ENCODE measurements around the gene CRYBB3.
"Not testable (repeated sequence)": the region's sequence is repeated elsewhere in the genome, so short reads cannot be mapped to it uniquely, and the experiment has no call there.

Gene CRYBB3

DNA sequence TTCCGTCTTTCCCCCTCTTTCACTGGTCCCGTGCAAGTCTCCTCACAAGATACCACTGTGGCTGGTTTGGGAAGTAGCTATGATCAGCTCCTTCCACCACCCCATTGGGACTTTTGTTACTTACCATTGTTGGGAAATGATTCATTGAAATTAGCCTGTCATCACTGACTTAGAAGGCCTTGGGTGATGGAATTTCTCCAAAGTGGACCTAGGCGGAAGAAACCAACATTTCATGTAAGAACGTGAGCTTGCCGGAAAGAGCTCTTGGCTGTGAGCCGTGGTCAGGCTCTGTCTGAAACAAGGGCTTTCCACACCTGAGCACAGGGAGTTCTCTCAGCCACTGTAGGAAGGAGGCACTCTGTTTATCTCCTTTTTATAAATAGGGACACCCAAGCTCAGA, 23.5 kb upstream of the CRYBB3 start:
- DNase-seq (ENCODE audit: low spot score), result no peak

DNA sequence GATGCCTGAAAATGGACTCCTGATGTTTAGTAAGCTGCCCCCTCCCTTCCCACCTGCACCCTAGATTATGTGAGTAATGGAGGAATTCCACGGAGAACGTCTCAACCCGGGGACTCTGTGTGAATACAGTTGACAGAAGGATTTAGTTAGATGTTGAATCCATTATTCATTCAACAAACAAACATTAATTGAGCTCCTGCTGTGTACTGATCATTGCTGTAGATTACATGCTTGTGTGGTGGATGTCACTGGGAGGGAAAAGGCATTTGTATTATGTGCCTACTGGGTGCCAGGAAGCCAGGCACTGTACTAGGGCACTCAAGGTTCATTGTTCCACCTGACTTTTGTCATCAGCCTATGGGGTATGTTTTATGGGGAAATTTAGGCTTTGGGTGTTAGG, 22.9 kb upstream of the CRYBB3 start:
- DNase-seq (ENCODE audit: low spot score), result no peak

GRCh38 chr22:25177226-25177625, 22.4 kb upstream of the CRYBB3 start:
- DNase-seq (ENCODE audit: low spot score), result no peak

- DNase-seq (ENCODE audit: low spot score), result no peak
Observed at GRCh38 chr22:25177895-25178294, 21.8 kb upstream of the CRYBB3 start.

DNA sequence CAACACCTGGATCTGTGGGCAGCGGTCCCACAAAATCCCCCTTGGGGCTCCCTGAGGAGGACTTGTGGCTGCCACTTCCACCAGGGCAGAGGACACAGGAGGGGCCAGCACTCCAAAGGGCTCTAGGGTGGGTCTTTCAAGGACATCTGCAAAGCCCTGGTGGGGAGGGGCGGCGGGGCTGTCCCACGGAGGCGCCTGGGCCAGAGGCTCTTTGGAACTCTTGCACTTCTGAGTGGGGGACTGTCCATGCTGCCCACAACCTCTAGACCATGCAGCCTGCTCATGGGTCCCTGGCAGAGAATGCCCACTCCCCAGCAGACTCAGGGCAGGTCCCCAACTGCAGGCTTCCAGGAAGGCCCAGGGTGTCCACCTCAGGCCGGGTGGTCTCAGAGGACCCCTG, 21.3 kb upstream of the CRYBB3 start:
- not testable (repeated sequence) for DNase-seq (ENCODE audit: low spot score)

DNA sequence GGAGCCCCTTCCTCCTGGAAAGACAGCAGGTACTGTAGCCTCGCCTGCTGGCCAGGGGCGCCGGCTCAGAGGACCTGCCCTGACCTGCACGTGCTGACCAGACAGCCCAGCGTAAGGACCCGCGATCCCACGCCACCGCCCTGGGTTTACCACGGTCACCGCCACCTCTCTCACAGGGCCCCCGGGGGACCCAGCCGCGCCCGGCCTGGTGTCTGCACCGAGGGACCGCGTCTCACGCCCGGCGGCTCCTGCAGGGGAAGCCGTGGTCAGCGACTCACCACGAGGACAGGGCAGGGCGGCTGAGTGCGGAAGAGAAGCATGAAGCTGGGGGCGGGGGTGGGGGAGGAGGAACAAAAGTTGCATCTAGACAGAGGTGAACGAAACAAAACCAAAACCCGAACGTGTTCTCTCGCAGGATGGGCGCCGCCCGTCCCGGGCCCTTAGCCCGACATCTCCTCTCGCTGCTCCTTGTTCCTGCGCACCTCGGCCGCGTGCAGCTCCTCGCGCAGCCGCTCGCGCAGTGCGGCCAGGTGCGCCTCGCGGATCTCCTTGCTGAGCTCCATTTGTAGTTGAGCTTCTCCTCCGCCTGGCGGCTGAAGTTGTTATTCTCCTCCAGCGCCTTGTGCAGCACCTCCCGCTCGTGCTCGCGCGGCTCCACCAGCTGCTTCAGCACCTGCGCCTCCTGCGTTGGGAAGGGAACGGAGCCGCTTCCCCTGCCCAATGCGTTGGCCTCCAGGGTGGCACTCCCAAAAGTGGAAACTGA, 20.6 kb upstream of the CRYBB3 start:
- not testable (repeated sequence) for DNase-seq (ENCODE audit: low spot score)

- no peak for DNase-seq (ENCODE audit: low spot score)
Observed at GRCh38 chr22:25182131-25183110, 17.2 kb upstream of the CRYBB3 start.

GRCh38 chr22:25183949-25184619, 15.6 kb upstream of the CRYBB3 start:
- no peak for DNase-seq (ENCODE audit: low spot score)

- DNase-seq (ENCODE audit: low spot score), result no peak
Observed at GRCh38 chr22:25186140-25186539, 13.5 kb upstream of the CRYBB3 start.

DNA sequence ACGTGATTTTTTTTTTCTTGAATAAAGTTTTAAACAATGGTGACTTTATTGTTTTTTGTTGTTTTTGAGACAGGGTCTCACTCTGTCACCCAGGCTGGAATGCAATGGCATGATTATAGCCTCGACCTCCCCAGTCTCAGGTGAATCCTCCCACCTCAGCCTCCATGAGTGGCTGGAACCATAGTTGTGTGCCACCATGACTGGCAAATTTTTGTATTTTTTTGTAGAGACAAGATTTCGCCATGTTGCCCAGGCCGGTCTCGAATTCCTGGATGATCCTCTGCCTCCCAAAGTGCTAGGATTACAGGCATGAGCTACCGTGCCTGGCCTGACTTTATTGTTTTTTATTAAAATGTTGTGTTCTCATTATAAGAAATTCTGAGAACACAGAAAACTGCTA, 12.2 kb upstream of the CRYBB3 start:
- DNase-seq (ENCODE audit: low spot score), result no peak

GRCh38 chr22:25192406-25192805, 7.3 kb upstream of the CRYBB3 start:
- no peak for DNase-seq (ENCODE audit: low spot score)

DNA sequence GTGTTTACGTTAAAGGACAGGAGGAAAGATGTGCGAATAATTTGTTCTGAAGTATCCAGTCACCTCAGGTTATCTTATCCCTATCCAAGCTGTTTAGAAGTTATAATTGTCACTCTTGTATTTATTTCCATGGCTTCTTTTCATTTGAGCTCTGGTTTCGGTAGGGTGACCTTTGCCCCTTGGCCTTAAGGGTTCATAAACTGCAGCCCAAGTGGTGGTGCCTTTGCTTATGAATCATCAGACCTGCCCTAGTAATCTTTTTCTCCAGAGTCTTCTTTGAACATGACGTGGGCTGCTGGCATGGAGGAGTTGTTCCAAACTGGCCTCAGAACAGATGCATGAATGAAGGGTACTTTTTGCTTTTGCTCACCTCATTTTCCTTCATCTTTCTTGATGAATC, 6.5 kb upstream of the CRYBB3 start:
- no peak for DNase-seq (ENCODE audit: low spot score)

GRCh38 chr22:25193548-25193947, 6.1 kb upstream of the CRYBB3 start:
- DNase-seq (ENCODE audit: low spot score), result no peak

- DNase-seq (ENCODE audit: low spot score), result no peak
Observed at GRCh38 chr22:25196326-25196725, 3.3 kb upstream of the CRYBB3 start.

GRCh38 chr22:25197340-25197739, 2.3 kb upstream of the CRYBB3 start:
- no peak for DNase-seq (ENCODE audit: low spot score)

DNA sequence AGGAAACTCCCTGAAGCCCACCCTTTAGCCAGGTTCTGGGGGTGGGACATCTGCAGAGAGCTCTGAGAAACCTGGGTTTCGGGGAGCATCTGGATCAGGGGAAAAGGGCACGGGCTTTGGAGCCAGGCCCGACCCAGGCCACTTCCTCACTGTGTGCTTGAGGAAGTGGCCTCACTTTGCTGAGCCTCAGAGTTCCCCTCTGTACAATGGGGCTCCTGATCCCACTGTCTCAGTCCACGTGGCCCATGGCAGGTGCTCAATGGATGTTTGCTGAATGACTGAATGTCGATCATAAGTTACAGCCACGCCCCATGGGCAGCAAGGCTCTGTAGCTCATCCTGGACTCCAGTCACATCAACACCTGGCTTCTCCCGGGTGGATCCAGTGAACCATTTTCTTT, 1.3 kb downstream of the CRYBB3 start:
- DNase-seq (ENCODE audit: low spot score), result no peak

- DNase-seq (ENCODE audit: low spot score), result no peak
Observed at GRCh38 chr22:25201557-25202273, 2.1 kb downstream of the CRYBB3 start.

DNA sequence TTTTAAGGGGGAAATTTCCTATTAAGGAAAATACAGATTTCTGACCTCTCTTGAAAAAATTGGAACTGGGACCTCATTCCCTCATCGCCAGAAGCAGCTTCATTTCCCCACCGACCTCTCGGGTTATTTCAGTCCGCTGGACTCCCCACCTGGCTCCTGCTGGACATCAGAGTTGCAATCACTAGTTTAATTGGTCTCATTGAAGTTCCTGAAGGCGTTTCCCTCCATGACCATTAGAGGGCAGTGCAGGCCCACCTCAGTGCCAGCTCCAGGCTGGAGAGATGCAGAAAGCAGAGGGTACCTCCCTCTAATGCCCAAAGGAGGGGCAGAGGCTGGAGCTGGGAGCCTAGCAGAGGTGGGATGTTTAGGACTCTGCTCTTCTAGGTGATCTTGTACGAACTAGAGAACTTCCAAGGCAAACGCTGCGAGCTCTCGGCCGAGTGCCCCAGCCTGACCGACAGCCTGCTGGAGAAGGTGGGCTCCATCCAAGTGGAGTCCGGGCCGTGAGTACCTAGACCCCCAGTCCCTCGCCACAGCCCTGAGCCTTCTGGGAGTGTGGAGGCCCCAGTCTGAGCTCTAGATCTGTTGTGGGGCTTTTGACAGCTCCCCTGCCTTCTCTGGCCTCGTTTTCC, 2.7 kb downstream of the CRYBB3 start:
- peak; percentile 55 for DNase-seq (ENCODE audit: low spot score)

GRCh38 chr22:25203082-25203481, 3.4 kb downstream of the CRYBB3 start:
- DNase-seq (ENCODE audit: low spot score), result no peak

DNA sequence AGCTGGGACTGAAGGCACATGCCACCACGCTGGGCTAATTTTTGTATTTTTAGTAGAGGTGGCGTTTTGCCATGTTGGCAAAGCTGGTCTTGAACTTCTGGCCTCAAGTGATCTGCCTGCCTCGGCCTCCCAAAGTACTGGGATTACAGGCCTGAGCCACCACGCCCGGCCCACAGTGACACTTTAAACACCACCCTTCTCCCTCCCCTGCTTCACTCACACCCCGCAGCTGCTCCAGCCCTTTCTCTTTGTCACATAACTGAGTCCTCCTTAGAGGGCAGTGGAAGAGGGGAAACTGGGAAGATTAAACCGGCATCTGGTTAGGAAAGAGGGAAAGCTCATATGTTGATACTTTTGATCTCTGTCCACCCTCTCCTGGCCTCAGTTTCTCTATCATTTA, 4.9 kb downstream of the CRYBB3 start:
- not testable (repeated sequence) for DNase-seq (ENCODE audit: low spot score)

DNA sequence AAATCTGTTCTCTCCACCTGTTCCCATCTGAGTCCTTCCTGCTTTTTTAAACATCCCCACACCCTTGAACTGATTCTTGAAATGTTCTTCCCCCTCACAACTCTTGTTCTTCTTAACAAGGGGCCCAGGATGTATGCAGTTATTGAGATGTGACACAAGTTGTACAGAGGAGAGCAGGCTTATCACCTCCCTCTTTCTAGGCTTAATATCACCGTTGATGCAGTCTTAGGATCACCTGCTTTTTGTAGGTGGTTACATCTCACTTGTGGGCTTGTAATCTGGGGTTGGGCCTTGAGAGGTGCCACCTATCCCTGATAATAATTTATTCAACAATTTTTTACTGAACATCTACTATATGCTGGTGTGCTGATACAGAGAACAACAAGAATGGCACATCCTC, 6.2 kb downstream of the CRYBB3 start:
- no peak for DNase-seq (ENCODE audit: low spot score)
